ENCODE measurements around the gene POU1F1. TPM values are rescaled to one million over a fixed set of nuclear protein-coding genes. Genes with fewer than 3 reads are reported as not detected.

The POU1F1 gene
- total and polyA plus RNA-seq, 2 of the 8 experiments (the other 6 are each of a cell fraction or from before 2014, with no cell fraction given), result not detected

DNA sequence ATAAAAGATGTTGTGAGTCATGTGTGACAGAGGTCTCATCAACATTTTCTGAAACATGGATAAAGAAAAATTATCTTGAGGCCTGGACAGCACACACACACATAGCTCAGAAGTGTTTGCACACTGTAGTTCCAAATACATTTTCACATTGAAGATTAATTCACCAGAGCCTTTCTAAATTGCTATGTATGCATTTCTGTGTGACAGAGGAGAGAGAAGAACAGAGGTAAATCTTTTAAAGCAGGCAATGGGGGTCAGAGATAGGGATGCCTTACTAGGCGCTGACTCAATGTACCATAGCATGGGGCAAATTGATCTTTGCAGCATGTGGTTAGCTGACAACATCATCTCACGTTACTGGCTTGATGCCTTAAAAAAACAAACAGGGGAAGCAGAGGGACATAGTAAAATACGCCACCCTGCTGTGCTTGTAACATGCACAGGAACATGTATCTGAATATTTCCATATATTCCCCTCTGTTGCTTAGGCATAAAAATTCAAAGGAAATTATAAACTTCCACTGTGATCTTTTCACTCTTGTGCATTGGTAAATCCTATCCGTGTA lies 7.7 kb downstream of the POU1F1 start (continued):
- TF ChIP-seq FOSL1 (IDR thresholded peaks at IDR 0.05; ENCODE audit: insufficient read depth, low read depth, low read length), result no peak
